ENCODE data around the gene OLFM2. TPM values are rescaled to one million over a fixed set of nuclear protein-coding genes. Genes with fewer than 3 reads are reported as not detected.

The OLFM2 gene
- total and polyA plus RNA-seq, 9 of the 15 experiments (the other 6 are each of a cell fraction or from before 2014, with no cell fraction given) = 0.10 to 0.33 (median 0.23) TPM; not detected in 4

GRCh38 chr19:9914315-9915207 is 21.8 kb downstream of the OLFM2 start (continued):
- TF ChIP-seq REST (IDR thresholded peaks at IDR 0.05; ENCODE audit: borderline replicate concordance) = peak; percentile 73; the same call in 1 of the 2 replicates
- no peak for TF ChIP-seq REST (CRISPR knock-in tag; IDR thresholded peaks at IDR 0.05; ENCODE audit: low read depth)
- no peak for TF ChIP-seq ELK3 (CRISPR knock-in tag; IDR thresholded peaks at IDR 0.05)
- peak; percentile 96 for TF ChIP-seq CCNT2 (IDR thresholded peaks at IDR 0.05; ENCODE audit: borderline replicate concordance, extremely low read depth, insufficient read length, low read depth, low read length)
- TF ChIP-seq BCL6 (CRISPR knock-in tag; IDR thresholded peaks at IDR 0.05) = no peak
- no peak for TF ChIP-seq HOXB6 (CRISPR knock-in tag; IDR thresholded peaks at IDR 0.05; ENCODE audit: borderline replicate concordance)
- TF ChIP-seq ZNF347 (CRISPR knock-in tag; IDR thresholded peaks at IDR 0.05; ENCODE audit: low read depth) = no peak
- TF ChIP-seq HIVEP1 (CRISPR knock-in tag; IDR thresholded peaks at IDR 0.05) = no peak
- TF ChIP-seq OTX1 (CRISPR knock-in tag; IDR thresholded peaks at IDR 0.05) = peak; percentile 9; the same call in 1 of the 2 replicates
- no peak for TF ChIP-seq NEUROD1 (IDR thresholded peaks at IDR 0.05; ENCODE audit: borderline replicate concordance, low read depth, low read length, partially characterized antibody)
- no peak for TF ChIP-seq ZNF77 (CRISPR knock-in tag; IDR thresholded peaks at IDR 0.05)
- no peak for TF ChIP-seq ZNF184 (CRISPR knock-in tag; IDR thresholded peaks at IDR 0.05)
- TF ChIP-seq U2AF1 (optimal IDR thresholded peaks at IDR 0.05; ENCODE audit: low read depth, low read length) = peak; percentile 57
- no peak for TF ChIP-seq POLR2A (conservative IDR thresholded peaks at IDR 0.05)
- no peak for TF ChIP-seq HMBOX1 (IDR thresholded peaks at IDR 0.05)
- no peak for TF ChIP-seq ZNF586 (CRISPR knock-in tag; conservative IDR thresholded peaks at IDR 0.05)
- no peak for TF ChIP-seq HNRNPL (IDR thresholded peaks at IDR 0.05; ENCODE audit: low read depth, low read length)
- no peak for TF ChIP-seq ZNF174 (CRISPR knock-in tag; IDR thresholded peaks at IDR 0.05)
